ENCODE data around the gene MGAT4C. TPM values are rescaled to one million over a fixed set of nuclear protein-coding genes. Genes with fewer than 3 reads are reported as not detected.

MGAT4C gene
- total RNA-seq, 1 donor from 2014 or later: not detected

GRCh38 chr12:86241600-86241999 lies 14.6 kb downstream of the MGAT4C start:
- no peaks in the 10 kb centered on the region for H3K27me3 ChIP-seq (ENCODE audit: control insufficient read depth, insufficient read depth, low read length)

GRCh38 chr12:86234316-86234855 lies 21.8 kb downstream of the MGAT4C start:
- DNase-seq (ENCODE audit: low read depth): no peak
- Histone ChIP-seq H3K36me3 (ENCODE audit: control insufficient read depth, insufficient read depth, low read length) (no peaks in the 10 kb centered on the region), H3K27me3 (ENCODE audit: control insufficient read depth, insufficient read depth, low read length) (no peaks in the 10 kb centered on the region), H3K4me3 (ENCODE audit: low read depth, low read length) (no peak overlapping the region)
- TF ChIP-seq CTCF (IDR thresholded peaks at IDR 0.05; ENCODE audit: insufficient read depth, low read length, poor library complexity, severe bottlenecking): no peak

More at GRCh38 chr12:86241600-86241999, 14.6 kb downstream of the MGAT4C start:
- Histone ChIP-seq H3K4me3 (ENCODE audit: low read depth, low read length) (no peak overlapping the region), H3K36me3 (ENCODE audit: control insufficient read depth, insufficient read depth, low read length) (no peaks in the 10 kb centered on the region)
- TF ChIP-seq CTCF (IDR thresholded peaks at IDR 0.05; ENCODE audit: insufficient read depth, low read length, poor library complexity, severe bottlenecking): no peak
- DNase-seq (ENCODE audit: low read depth): no peak

- H3K27me3 ChIP-seq (ENCODE audit: control insufficient read depth, insufficient read depth, low read length): no peaks in the 10 kb centered on the region
- no peak for TF ChIP-seq CTCF (IDR thresholded peaks at IDR 0.05; ENCODE audit: insufficient read depth, low read length, poor library complexity, severe bottlenecking)
- H3K36me3 ChIP-seq (ENCODE audit: control insufficient read depth, insufficient read depth, low read length): no peaks in the 10 kb centered on the region
- no peak for DNase-seq (ENCODE audit: low read depth)
- no peak overlapping the region for H3K4me3 ChIP-seq (ENCODE audit: low read depth, low read length)
These were observed 23.1 kb downstream of the MGAT4C start for GRCh38 chr12:86233126-86233525.

- H3K27me3 ChIP-seq (ENCODE audit: control insufficient read depth, insufficient read depth, low read length): no peaks in the 10 kb centered on the region
- no peak for TF ChIP-seq CTCF (IDR thresholded peaks at IDR 0.05; ENCODE audit: insufficient read depth, low read length, poor library complexity, severe bottlenecking)
- DNase-seq (ENCODE audit: low read depth): peak; percentile 9
- no peak overlapping the region for H3K4me3 ChIP-seq (ENCODE audit: low read depth, low read length)
- H3K36me3 ChIP-seq (ENCODE audit: control insufficient read depth, insufficient read depth, low read length): no peaks in the 10 kb centered on the region
These were observed 25.6 kb downstream of the MGAT4C start for GRCh38 chr12:86230516-86231146.

- TF ChIP-seq CTCF (IDR thresholded peaks at IDR 0.05; ENCODE audit: insufficient read depth, low read length, poor library complexity, severe bottlenecking): no peak
- Histone ChIP-seq H3K36me3 (ENCODE audit: control insufficient read depth, insufficient read depth, low read length) (no peaks in the 10 kb centered on the region), H3K4me3 (ENCODE audit: low read depth, low read length) (no peak overlapping the region), H3K27me3 (ENCODE audit: control insufficient read depth, insufficient read depth, low read length) (no peaks in the 10 kb centered on the region)
- DNase-seq (ENCODE audit: low read depth): no peak
These were observed 26.4 kb downstream of the MGAT4C start for GRCh38 chr12:86229772-86230171.

- Histone ChIP-seq H3K36me3 (ENCODE audit: control insufficient read depth, insufficient read depth, low read length) (no peaks in the 10 kb centered on the region), H3K27me3 (ENCODE audit: control insufficient read depth, insufficient read depth, low read length) (no peaks in the 10 kb centered on the region), H3K4me3 (ENCODE audit: low read depth, low read length) (no peak overlapping the region)
- no peak for DNase-seq (ENCODE audit: low read depth)
- no peak for TF ChIP-seq CTCF (IDR thresholded peaks at IDR 0.05; ENCODE audit: insufficient read depth, low read length, poor library complexity, severe bottlenecking)
These were observed 27.5 kb downstream of the MGAT4C start for GRCh38 chr12:86228656-86229055.

Measured in kidney epithelial cell (primary cell).